A549 (cell line): ENCODE results near the gene SRC. TPM values are rescaled to one million over a fixed set of nuclear protein-coding genes. Genes with fewer than 3 reads are reported as not detected.

ENCODE experiments used
- ATAC-seq, 2 experiments: fragments of 200-7000 bp in 1 of 2; fragments of >200 bp in 1 of 2; cut with Nextera tagmentation in 1 of 2; cut with Tn5 transposase in 1 of 2; 3 replicates each; pipeline versions ENCODE4 v1.8.0 to v1.9.1; 2018 to 2020; ENCODE audit warnings: mild to moderate bottlenecking in 1 of 2, moderate library complexity in 1 of 2
- CTCF ChIA-PET: fragments of 300-600 bp; sonication (Branson Sonifier 250); formaldehyde crosslinking; extraction: SDS; loops from one replicate; lab custom pipeline; 2021; ENCODE audit warnings: antibody characterized with exemption, inconsistent platforms; lab: Yijun Ruan, JAX
- POLR2A ChIA-PET: fragments of 350-600 bp; formaldehyde crosslinking; extraction: SDS; loops from one replicate; lab custom pipeline; 2021; ENCODE audit warnings: antibody characterized with exemption, inconsistent platforms; lab: Yijun Ruan, JAX
- DNase-seq, 2 experiments: peaks; one replicate each; pipeline versions ENCODE4 v3.0.0 to v3.0.0-alpha.2; 2011 to 2016; ENCODE audit warnings: low read depth in 1 of 2, low spot score in 1 of 2
- FAIRE-seq: peaks from 2 replicates; lab custom pipeline; 2011; peaks lifted over from hg19 to GRCh38; lab: Jason Lieb, UNC
- H3K27ac ChIP-seq, 2 experiments: fragments of >200 bp; sonication (Bioruptor Twin); formaldehyde crosslinking; 3 replicates each; pipeline ENCODE4 v1.5.1; 2016 to 2017
- H3K4me1 ChIP-seq: fragments of >200 bp; sonication (Bioruptor Twin); formaldehyde crosslinking; 3 replicates; pipeline ENCODE4 v1.6.1; 2016
- H3K4me2 ChIP-seq: fragments of >200 bp; sonication (Bioruptor Twin); formaldehyde crosslinking; 3 replicates; pipeline ENCODE4 v1.6.1; 2016
- H3K4me3 ChIP-seq: fragments of >200 bp; sonication (Bioruptor Twin); formaldehyde crosslinking; 3 replicates; pipeline ENCODE4 v1.5.1; 2016
- H3K9me3 ChIP-seq: fragments of >200 bp; sonication (Bioruptor Twin); formaldehyde crosslinking; 3 replicates; pipeline ENCODE4 v1.6.1; 2016
- EHF ChIP-seq: fragments of 250-450 bp; sonication (Bioruptor Pico); IDR thresholded peaks from 2 replicates; pipeline ENCODE4 v1.5.0; 2020; ENCODE audit warnings: mild to moderate bottlenecking
- EHMT2 ChIP-seq: fragments of 200-600 bp; sonication (generic); IDR thresholded peaks from 2 replicates; pipeline ENCODE4 v1.6.1; 2016; ENCODE audit warnings: antibody characterized with exemption, low read depth, mild to moderate bottlenecking, moderate library complexity
- FOSB ChIP-seq: fragments of 250-450 bp; sonication (Bioruptor Pico); IDR thresholded peaks from 2 replicates; pipeline ENCODE4 v1.5.0; 2020; ENCODE audit warnings: mild to moderate bottlenecking, moderate library complexity
- HDAC2 ChIP-seq: fragments of 200-600 bp; sonication (generic); IDR thresholded peaks from 2 replicates; pipeline ENCODE4 v1.6.1; 2016
- HEYL ChIP-seq: fragments of 250-450 bp; sonication (Bioruptor Pico); IDR thresholded peaks from 2 replicates; pipeline ENCODE4 v1.8.0; 2021; ENCODE audit warnings: mild to moderate bottlenecking, moderate library complexity
- HOXA7 ChIP-seq: fragments of 250-450 bp; sonication (Bioruptor Pico); IDR thresholded peaks from 2 replicates; pipeline ENCODE4 v1.5.0; 2020; ENCODE audit warnings: mild to moderate bottlenecking, moderate library complexity
- HOXB13 ChIP-seq: fragments of 250-450 bp; sonication (Bioruptor Pico); IDR thresholded peaks from 2 replicates; pipeline ENCODE4 v1.5.0; 2020; ENCODE audit warnings: low read depth, mild to moderate bottlenecking, moderate library complexity
- HOXB5 ChIP-seq: fragments of 250-450 bp; sonication (Bioruptor Pico); IDR thresholded peaks from 2 replicates; pipeline ENCODE4 v1.5.0; 2020; ENCODE audit warnings: mild to moderate bottlenecking, moderate library complexity
- KDM1A ChIP-seq: fragments of 200-600 bp; sonication (generic); IDR thresholded peaks from 2 replicates; pipeline ENCODE4 v1.6.1; 2016; ENCODE audit warnings: low read depth, mild to moderate bottlenecking
- KDM5A ChIP-seq: fragments of 200-600 bp; sonication (generic); IDR thresholded peaks from 2 replicates; pipeline ENCODE4 v1.6.1; 2016; ENCODE audit warnings: antibody characterized with exemption, mild to moderate bottlenecking
- NFE2L2 ChIP-seq: fragments of 150-350 bp; conservative IDR thresholded peaks from 2 replicates; pipeline ENCODE4 v1.6.1; 2014; ENCODE audit warnings: low read length
- RARB ChIP-seq: fragments of 250-450 bp; sonication (Bioruptor Pico); IDR thresholded peaks from 2 replicates; pipeline ENCODE4 v1.8.0; 2021; ENCODE audit warnings: mild to moderate bottlenecking, moderate library complexity
- RFX5 ChIP-seq: fragments of 450-650 bp; IDR thresholded peaks from 2 replicates; pipeline ENCODE4 v1.7.1; 2014; ENCODE audit warnings: antibody characterized with exemption, mild to moderate bottlenecking, moderate library complexity
- TP53 ChIP-seq: fragments of 250-450 bp; sonication (Bioruptor Pico); IDR thresholded peaks from 2 replicates; pipeline ENCODE4 v1.5.0; 2021; ENCODE audit warnings: mild to moderate bottlenecking, moderate library complexity
- ZC3H11A ChIP-seq: fragments of 450-650 bp; IDR thresholded peaks from 2 replicates; pipeline ENCODE4 v1.6.1; 2014; ENCODE audit warnings: antibody characterized with exemption, mild to moderate bottlenecking
- ZFP36 ChIP-seq: fragments of 450-650 bp; IDR thresholded peaks from 2 replicates; pipeline ENCODE4 v1.6.1; 2014; ENCODE audit warnings: borderline replicate concordance; ENCODE audit not compliant: partially characterized antibody
- ZNF302 ChIP-seq: fragments of 250-450 bp; sonication (Bioruptor Pico); IDR thresholded peaks from 2 replicates; pipeline ENCODE4 v1.9.0; 2021; ENCODE audit warnings: inconsistent platforms, mild to moderate bottlenecking, moderate library complexity
- ZSCAN20 ChIP-seq: fragments of 250-450 bp; sonication (Bioruptor Pico); IDR thresholded peaks from 2 replicates; pipeline ENCODE4 v1.8.0; 2022; ENCODE audit warnings: mild to moderate bottlenecking, moderate library complexity
- WGBS: methylation state at CpG from one replicate; pipeline ENCODE4 v1.1.6; 2017; ENCODE audit errors: missing lambda C conversion rate; 5-methylcytosine and 5-hydroxymethylcytosine counted together
- polyA plus RNA-seq, 4 experiments: library from polyadenylated mRNA; depleted of rRNA in 3 of 4; stranded (reverse); fragments of >200 nt; fragmentation: RNase III in 1 of 4; extraction: RNeasy Plus Mini Kit Qiagen cat#74134 plus additional on column Dnase treatment in 1 of 4; gene quantifications; 2 replicates in 3 of 4; 3 replicates in 1 of 4; pipeline ENCODE4 v1.2.3, GENCODE V29; 2011 to 2017
- TF ChIP-seq, protein P1 (sequence below): fragments of 200-600 bp; sonication (generic); IDR thresholded peaks from 2 replicates; pipeline ENCODE4 v1.6.1; 2016; ENCODE audit warnings: antibody characterized with exemption, mild to moderate bottlenecking, moderate library complexity
- TF ChIP-seq, protein P2 (sequence below): fragments of 250-450 bp; sonication (Bioruptor Pico); IDR thresholded peaks from 2 replicates; pipeline ENCODE4 v1.5.0; 2020; ENCODE audit warnings: low read depth, mild to moderate bottlenecking, moderate library complexity
- TF ChIP-seq, protein P3 (sequence below): IDR thresholded peaks from 2 replicates; pipeline ENCODE4 v1.6.1; 2012
- TF ChIP-seq, protein P4 (sequence below): fragments of >200 bp; sonication (Bioruptor Twin); formaldehyde crosslinking; IDR thresholded peaks from 3 replicates; pipeline ENCODE4 v1.6.1; 2016
- TF ChIP-seq, protein P5 (sequence below): fragments of >200 bp; sonication (Bioruptor Twin); formaldehyde crosslinking; IDR thresholded peaks from 3 replicates; pipeline ENCODE4 v1.5.1; 2016
- TF ChIP-seq, protein P6 (sequence below): IDR thresholded peaks from 2 replicates; pipeline ENCODE4 v1.6.1; 2012

SRC gene
- polyA plus RNA-seq, 2 of the 4 experiments (the other 2 are of a cell fraction): 139 to 154 TPM

DNA sequence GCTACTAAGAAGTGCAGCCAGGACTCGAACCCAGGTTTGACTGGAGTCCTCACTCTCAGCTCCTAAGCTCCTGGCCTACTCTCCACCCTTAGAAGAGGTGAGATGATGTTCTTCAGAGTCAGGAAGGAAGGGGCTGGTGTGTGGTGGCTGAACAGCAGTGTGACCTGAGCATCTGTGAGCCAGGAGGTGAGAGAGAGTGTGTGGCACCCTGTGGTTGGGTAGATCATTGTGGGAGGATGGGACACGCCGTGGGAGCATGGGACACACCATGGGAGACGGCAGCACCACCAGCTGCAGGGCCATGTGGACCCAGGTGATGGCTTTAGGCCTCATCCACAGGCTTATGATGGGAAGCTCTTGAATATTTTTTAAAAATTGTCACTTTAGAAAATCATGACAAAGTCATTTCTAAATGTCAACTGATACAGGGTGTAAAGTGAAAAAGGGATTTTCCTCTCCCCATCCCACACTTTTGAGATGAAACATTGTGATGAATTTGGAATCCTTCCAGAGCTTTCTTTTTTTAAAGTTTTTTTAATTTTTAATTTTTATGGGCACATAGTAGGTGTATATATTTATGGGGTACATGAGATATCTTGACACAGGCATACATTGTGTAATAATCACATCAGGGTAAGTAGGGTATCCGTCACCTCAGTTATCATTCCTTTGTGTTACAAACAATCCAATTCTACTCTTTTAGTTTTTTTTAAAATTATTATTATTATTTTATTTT lies 31.6 kb downstream of the SRC start:
- Histone ChIP-seq H3K4me3 (no peak overlapping the region), H3K27ac (peak overlapping the region; percentile 96 to 98), H3K9me3 (no peaks in the 10 kb centered on the region), H3K4me2 (peak overlapping the region; percentile 71), H3K4me1 (peaks cover 68% of the 10 kb centered on the region)
- 0 out of 2 replicates have a peak, but pooled peaks have one; percentile 74 for TF ChIP-seq TP53 (CRISPR knock-in tag)
- TF ChIP-seq, protein P1, sequence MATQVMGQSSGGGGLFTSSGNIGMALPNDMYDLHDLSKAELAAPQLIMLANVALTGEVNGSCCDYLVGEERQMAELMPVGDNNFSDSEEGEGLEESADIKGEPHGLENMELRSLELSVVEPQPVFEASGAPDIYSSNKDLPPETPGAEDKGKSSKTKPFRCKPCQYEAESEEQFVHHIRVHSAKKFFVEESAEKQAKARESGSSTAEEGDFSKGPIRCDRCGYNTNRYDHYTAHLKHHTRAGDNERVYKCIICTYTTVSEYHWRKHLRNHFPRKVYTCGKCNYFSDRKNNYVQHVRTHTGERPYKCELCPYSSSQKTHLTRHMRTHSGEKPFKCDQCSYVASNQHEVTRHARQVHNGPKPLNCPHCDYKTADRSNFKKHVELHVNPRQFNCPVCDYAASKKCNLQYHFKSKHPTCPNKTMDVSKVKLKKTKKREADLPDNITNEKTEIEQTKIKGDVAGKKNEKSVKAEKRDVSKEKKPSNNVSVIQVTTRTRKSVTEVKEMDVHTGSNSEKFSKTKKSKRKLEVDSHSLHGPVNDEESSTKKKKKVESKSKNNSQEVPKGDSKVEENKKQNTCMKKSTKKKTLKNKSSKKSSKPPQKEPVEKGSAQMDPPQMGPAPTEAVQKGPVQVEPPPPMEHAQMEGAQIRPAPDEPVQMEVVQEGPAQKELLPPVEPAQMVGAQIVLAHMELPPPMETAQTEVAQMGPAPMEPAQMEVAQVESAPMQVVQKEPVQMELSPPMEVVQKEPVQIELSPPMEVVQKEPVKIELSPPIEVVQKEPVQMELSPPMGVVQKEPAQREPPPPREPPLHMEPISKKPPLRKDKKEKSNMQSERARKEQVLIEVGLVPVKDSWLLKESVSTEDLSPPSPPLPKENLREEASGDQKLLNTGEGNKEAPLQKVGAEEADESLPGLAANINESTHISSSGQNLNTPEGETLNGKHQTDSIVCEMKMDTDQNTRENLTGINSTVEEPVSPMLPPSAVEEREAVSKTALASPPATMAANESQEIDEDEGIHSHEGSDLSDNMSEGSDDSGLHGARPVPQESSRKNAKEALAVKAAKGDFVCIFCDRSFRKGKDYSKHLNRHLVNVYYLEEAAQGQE: no peak
- TF ChIP-seq HOXB5 (CRISPR knock-in tag): peak; percentile 78
- TF ChIP-seq, protein P2, sequence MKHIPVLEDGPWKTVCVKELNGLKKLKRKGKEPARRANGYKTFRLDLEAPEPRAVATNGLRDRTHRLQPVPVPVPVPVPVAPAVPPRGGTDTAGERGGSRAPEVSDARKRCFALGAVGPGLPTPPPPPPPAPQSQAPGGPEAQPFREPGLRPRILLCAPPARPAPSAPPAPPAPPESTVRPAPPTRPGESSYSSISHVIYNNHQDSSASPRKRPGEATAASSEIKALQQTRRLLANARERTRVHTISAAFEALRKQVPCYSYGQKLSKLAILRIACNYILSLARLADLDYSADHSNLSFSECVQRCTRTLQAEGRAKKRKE: peak; percentile 69; the same call in 1 of the 2 replicates
- TF ChIP-seq KDM5A: no peak
- 0 out of 2 replicates have a peak, but pooled peaks have one; percentile 54 for TF ChIP-seq HOXA7
- TF ChIP-seq EHMT2: no peak
- TF ChIP-seq, protein P3, sequence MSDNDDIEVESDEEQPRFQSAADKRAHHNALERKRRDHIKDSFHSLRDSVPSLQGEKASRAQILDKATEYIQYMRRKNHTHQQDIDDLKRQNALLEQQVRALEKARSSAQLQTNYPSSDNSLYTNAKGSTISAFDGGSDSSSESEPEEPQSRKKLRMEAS: peak; percentile 67
- 0 out of 2 replicates have a peak, but pooled peaks have one; percentile 23 for TF ChIP-seq EHF (CRISPR knock-in tag)
- ATAC-seq: no peak
- 29% methylated on average over 5 of the region's 5 CpGs for WGBS
- DNase-seq: peak in 1 of 2 experiments; percentile 70
- ChIA-PET CTCF (interaction anchor here (0.8 to 8.7 kb wide), 10 partner anchors 10 to 109 kb away, joined by 3 to 113 read pairs (median 4); partner anchors contain the start of gene MANBAL), POLR2A (interaction anchor here (1.4 to 3.7 kb wide), 2 partner anchors 32 to 88 kb away, joined by 4 to 23 read pairs; partner anchors contain the start of genes MANBAL and SRC)
- no peak for FAIRE-seq

DNA sequence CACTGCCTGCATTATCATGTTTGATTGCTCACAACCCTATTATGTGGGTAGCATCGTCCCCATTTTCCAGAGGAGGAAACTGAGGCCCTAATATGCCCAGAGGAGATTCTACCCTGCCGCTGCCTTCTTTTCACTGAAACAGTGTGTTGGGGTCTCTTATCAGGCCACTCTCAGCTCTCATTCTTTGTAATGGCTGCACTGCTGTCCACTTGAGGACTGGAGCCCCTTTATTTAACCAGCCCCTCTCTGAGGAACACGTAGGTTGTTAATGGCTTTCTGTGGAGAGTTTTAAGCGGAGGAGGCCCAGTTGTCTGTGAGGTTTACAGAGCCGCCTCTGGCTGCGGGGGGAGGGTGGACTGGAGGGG lies 32.5 kb downstream of the SRC start:
- H3K4me1 ChIP-seq: peaks cover 74% of the 10 kb centered on the region
- H3K4me2 ChIP-seq: peak overlapping the region; percentile 71
- peak overlapping the region; percentile 96 to 98 for H3K27ac ChIP-seq
- H3K4me3 ChIP-seq: no peak overlapping the region
- 9% methylated on average over 6 of the region's 6 CpGs for WGBS
- CTCF ChIA-PET: interaction anchor here (0.7 to 8.7 kb wide), 8 partner anchors 11 to 110 kb away, joined by 3 to 113 read pairs (median 4); partner anchors contain the start of gene MANBAL
- DNase-seq: no peak
- no peaks in the 10 kb centered on the region for H3K9me3 ChIP-seq
- POLR2A ChIA-PET: interaction anchor here (1.4 to 3.7 kb wide), 3 partner anchors 10 to 89 kb away, joined by 4 to 23 read pairs (median 8); partner anchors contain the start of genes MANBAL and SRC
- no peak for FAIRE-seq
- no peak for ATAC-seq
- TF ChIP-seq FOSB (CRISPR knock-in tag) (peak; percentile 81), TP53 (CRISPR knock-in tag) (peak; percentile 93), ZFP36 (no peak), KDM1A (peak; percentile 93; the same call in 1 of the 2 replicates), HEYL (0 out of 2 replicates have a peak, but pooled peaks have one; percentile 28), ZSCAN20 (CRISPR knock-in tag) (peak; percentile 87), RARB (CRISPR knock-in tag) (peak; percentile 66), HDAC2 (0 out of 2 replicates have a peak, but pooled peaks have one; percentile 67), RFX5 (no peak), EHF (CRISPR knock-in tag) (peak; percentile 93; the same call in 1 of the 2 replicates), ZC3H11A (no peak), HOXB5 (CRISPR knock-in tag) (peak; percentile 86; the same call in 1 of the 2 replicates), HOXB13 (CRISPR knock-in tag) (peak; percentile 93; the same call in 1 of the 2 replicates), NFE2L2 (no peak), ZNF302 (CRISPR knock-in tag) (peak; percentile 73)
- TF ChIP-seq, protein P4, sequence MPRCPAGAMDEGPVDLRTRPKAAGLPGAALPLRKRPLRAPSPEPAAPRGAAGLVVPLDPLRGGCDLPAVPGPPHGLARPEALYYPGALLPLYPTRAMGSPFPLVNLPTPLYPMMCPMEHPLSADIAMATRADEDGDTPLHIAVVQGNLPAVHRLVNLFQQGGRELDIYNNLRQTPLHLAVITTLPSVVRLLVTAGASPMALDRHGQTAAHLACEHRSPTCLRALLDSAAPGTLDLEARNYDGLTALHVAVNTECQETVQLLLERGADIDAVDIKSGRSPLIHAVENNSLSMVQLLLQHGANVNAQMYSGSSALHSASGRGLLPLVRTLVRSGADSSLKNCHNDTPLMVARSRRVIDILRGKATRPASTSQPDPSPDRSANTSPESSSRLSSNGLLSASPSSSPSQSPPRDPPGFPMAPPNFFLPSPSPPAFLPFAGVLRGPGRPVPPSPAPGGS: no peak
- TF ChIP-seq, protein P3: no peak
- TF ChIP-seq, protein P2: peak; percentile 95
- TF ChIP-seq, protein P5, sequence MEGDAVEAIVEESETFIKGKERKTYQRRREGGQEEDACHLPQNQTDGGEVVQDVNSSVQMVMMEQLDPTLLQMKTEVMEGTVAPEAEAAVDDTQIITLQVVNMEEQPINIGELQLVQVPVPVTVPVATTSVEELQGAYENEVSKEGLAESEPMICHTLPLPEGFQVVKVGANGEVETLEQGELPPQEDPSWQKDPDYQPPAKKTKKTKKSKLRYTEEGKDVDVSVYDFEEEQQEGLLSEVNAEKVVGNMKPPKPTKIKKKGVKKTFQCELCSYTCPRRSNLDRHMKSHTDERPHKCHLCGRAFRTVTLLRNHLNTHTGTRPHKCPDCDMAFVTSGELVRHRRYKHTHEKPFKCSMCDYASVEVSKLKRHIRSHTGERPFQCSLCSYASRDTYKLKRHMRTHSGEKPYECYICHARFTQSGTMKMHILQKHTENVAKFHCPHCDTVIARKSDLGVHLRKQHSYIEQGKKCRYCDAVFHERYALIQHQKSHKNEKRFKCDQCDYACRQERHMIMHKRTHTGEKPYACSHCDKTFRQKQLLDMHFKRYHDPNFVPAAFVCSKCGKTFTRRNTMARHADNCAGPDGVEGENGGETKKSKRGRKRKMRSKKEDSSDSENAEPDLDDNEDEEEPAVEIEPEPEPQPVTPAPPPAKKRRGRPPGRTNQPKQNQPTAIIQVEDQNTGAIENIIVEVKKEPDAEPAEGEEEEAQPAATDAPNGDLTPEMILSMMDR: no peak
- TF ChIP-seq, protein P6, sequence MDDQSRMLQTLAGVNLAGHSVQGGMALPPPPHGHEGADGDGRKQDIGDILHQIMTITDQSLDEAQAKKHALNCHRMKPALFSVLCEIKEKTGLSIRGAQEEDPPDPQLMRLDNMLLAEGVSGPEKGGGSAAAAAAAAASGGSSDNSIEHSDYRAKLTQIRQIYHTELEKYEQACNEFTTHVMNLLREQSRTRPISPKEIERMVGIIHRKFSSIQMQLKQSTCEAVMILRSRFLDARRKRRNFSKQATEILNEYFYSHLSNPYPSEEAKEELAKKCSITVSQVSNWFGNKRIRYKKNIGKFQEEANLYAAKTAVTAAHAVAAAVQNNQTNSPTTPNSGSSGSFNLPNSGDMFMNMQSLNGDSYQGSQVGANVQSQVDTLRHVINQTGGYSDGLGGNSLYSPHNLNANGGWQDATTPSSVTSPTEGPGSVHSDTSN: no peak
